GM18498 (cell line): ENCODE data around the gene TMEM229B.

Experiments used
- ATAC-seq: cut with Tn5 transposase; IDR thresholded peaks from one replicate; pipeline ENCODE4 v1.9.1; 2021; ENCODE audit warnings: mild to moderate bottlenecking, moderate library complexity; ENCODE audit not compliant: unreplicated experiment

Gene TMEM229B

GRCh38 chr14:67426983-67427606, 61.4 kb downstream of the TMEM229B start:
- peak; percentile 73 for ATAC-seq

DNA sequence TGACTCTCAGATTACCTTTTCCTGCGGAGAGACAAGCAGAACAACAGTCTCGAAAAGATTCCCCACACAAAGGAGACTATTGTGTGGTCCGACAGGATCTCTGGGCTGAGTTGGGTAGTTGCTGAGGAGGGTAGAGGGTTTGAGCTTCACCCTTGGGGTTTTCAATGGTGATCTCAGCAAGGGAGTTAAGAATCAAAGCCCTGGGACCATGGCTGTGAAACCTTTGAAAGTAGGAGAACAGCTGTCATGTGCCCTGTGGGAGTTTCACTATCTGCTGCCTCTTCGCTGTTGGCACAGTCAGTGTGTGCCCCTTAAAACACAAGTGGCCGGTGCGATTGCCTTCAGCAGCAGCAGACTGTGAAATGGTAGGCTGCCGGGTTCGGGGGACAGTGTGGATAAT, 62.4 kb downstream of the TMEM229B start:
- ATAC-seq: no peak

GRCh38 chr14:67425608-67426007, 62.9 kb downstream of the TMEM229B start:
- ATAC-seq: no peak

GRCh38 chr14:67424539-67424938, 64.0 kb downstream of the TMEM229B start:
- no peak for ATAC-seq

DNA sequence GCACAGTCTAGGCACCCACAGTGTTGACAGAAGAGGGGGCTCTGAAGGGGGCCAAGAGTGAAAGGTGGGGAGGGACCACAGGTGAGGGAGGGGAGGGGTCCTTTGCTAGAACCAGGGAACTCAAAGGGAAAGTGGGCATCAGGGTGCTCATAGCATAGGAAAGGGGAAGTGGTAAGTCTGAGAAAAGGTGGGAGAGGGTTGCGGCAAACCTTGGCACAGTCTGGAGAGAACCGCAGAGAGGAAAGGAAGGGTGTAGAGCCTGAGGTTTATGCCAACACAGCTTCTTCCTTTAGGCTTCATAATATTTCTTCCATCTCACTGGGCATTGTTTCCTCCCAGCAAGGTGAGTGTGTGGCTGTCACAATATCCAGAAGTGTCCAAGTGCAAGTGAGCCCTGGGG, 65.1 kb downstream of the TMEM229B start:
- no peak for ATAC-seq

GRCh38 chr14:67421356-67422224, 66.9 kb downstream of the TMEM229B start:
- ATAC-seq: no peak
